B cell (primary cell): ENCODE measurements around the gene MAPK8IP2. TPM values are rescaled to one million over a fixed set of nuclear protein-coding genes. Genes with fewer than 3 reads are reported as not detected.

Experiments
- ATAC-seq: fragments of 200-7000 bp; cut with Tn5 transposase; one replicate; pipeline ENCODE4 v1.10.0; 2021; ENCODE audit warnings: low read depth, mild to moderate bottlenecking, moderate number of reproducible peaks, moderate library complexity
- CTCF ChIA-PET: fragments of 350-600 bp; sonication (Branson Sonifier 250); formaldehyde crosslinking; loops from one replicate; lab custom pipeline; 2021; ENCODE audit warnings: antibody characterized with exemption, inconsistent platforms; lab: Charles Lee
- POLR2A ChIA-PET: fragments of 350-600 bp; sonication (Branson Sonifier 250); formaldehyde crosslinking; loops from one replicate; lab custom pipeline; 2021; ENCODE audit warnings: antibody characterized with exemption; lab: Charles Lee
- DNase-seq: peaks from one replicate; pipeline ENCODE4 v3.0.0; 2013
- H2AFZ ChIP-seq: 2 replicates; pipeline ENCODE4 v1.6.1; 2012; ENCODE audit warnings: mild to moderate bottlenecking, low read depth, low read length; ENCODE audit not compliant: insufficient read depth, poor library complexity, severe bottlenecking
- H3K27ac ChIP-seq, 2 donors: 1 replicate in 1 of 2; 2 replicates in 1 of 2; pipeline ENCODE4 v1.5.1; 2012 to 2013; ENCODE audit warnings: low read length in 2 of 2, mild to moderate bottlenecking in 2 of 2, moderate library complexity in 1 of 2
- H3K27me3 ChIP-seq, 4 experiments: fragments of 200-600 bp in 1 of 4; sonication (generic) in 1 of 4; replicated peaks in 1 of 4; 1 replicate in 2 of 4; 2 replicates in 2 of 4; pipeline versions ENCODE4 v1.6.1 to v1.7.0; 2013 to 2016; ENCODE audit warnings: low read length in 3 of 4, mild to moderate bottlenecking in 2 of 4, mixed read lengths in 1 of 4, moderate library complexity in 1 of 4; ENCODE audit not compliant: insufficient read depth in 4 of 4, control insufficient read depth in 3 of 4; ENCODE audit errors: control extremely low read depth in 1 of 4
- H3K36me3 ChIP-seq, 2 experiments: replicated peaks in 1 of 2; 1 replicate in 1 of 2; 2 replicates in 1 of 2; pipeline versions ENCODE4 v1.6.1 to v1.7.1; 2013; ENCODE audit warnings: low read length in 1 of 2; ENCODE audit not compliant: insufficient read depth in 2 of 2, control insufficient read depth in 1 of 2; ENCODE audit errors: control extremely low read depth in 1 of 2, extremely low read depth in 1 of 2
- H3K4me1 ChIP-seq, 2 donors: fragments of 200-600 bp in 1 of 2; sonication (generic) in 1 of 2; 1 replicate in 1 of 2; 2 replicates in 1 of 2; pipeline versions ENCODE4 v1.5.1 to v1.6.1; 2013 to 2017; ENCODE audit warnings: low read length in 2 of 2; ENCODE audit not compliant: control insufficient read depth in 2 of 2, insufficient read depth in 2 of 2
- H3K4me2 ChIP-seq: replicated peaks from 2 replicates; pipeline ENCODE3; 2012; ENCODE audit warnings: mild to moderate bottlenecking, low read depth, low read length; ENCODE audit not compliant: poor library complexity, severe bottlenecking
- H3K4me3 ChIP-seq, 5 experiments: fragments of 200-600 bp in 1 of 5; sonication (generic) in 1 of 5; 1 replicate in 3 of 5; 2 replicates in 2 of 5; pipeline versions ENCODE4 v1.5.1 to v1.7.0; 2011 to 2016; ENCODE audit warnings: low read length in 4 of 5, mild to moderate bottlenecking in 4 of 5, low read depth in 2 of 5, control low read depth in 1 of 5, moderate library complexity in 1 of 5; ENCODE audit not compliant: insufficient read depth in 1 of 5; ENCODE audit errors: control extremely low read depth in 1 of 5, extremely low read depth in 1 of 5
- H3K79me2 ChIP-seq: fragments of 200-600 bp; sonication (generic); one replicate; pipeline ENCODE4 v1.6.0; 2016; ENCODE audit warnings: low read length; ENCODE audit not compliant: control insufficient read depth, insufficient read depth
- H3K9ac ChIP-seq: fragments of 200-600 bp; sonication (generic); 2 replicates; pipeline ENCODE4 v1.6.1; 2017; ENCODE audit warnings: mild to moderate bottlenecking, low read length, moderate library complexity
- H3K9me3 ChIP-seq, 3 donors: one replicate each; pipeline versions ENCODE4 v1.6.1 to v1.7.1; 2013; ENCODE audit warnings: low read length in 2 of 3; ENCODE audit not compliant: control insufficient read depth in 2 of 3, insufficient read depth in 1 of 3; ENCODE audit errors: control extremely low read depth in 1 of 3
- H4K20me1 ChIP-seq: 2 replicates; pipeline ENCODE4 v1.6.0; 2012; ENCODE audit warnings: mild to moderate bottlenecking, low read length; ENCODE audit not compliant: insufficient read depth, control insufficient read depth, poor library complexity, severe bottlenecking
- H3K27ac Mint-ChIP-seq: one replicate; pipeline ENCODE4 v1.8.0; 2021; ENCODE audit warnings: mixed read lengths
- H3K27me3 Mint-ChIP-seq: one replicate; pipeline ENCODE4 v1.8.0; 2021; ENCODE audit warnings: mixed read lengths
- H3K4me1 Mint-ChIP-seq: one replicate; pipeline ENCODE4 v1.8.0; 2021; ENCODE audit warnings: mixed read lengths
- H3K4me3 Mint-ChIP-seq: one replicate; pipeline ENCODE4 v1.8.0; 2021; ENCODE audit warnings: mixed read lengths
- H3K9me3 Mint-ChIP-seq: one replicate; pipeline ENCODE4 v1.8.0; 2022; ENCODE audit warnings: mixed read lengths; ENCODE audit not compliant: insufficient read depth
- EZH2 ChIP-seq: IDR thresholded peaks from 2 replicates; pipeline ENCODE4 v1.6.1; 2012; ENCODE audit warnings: borderline replicate concordance, low read depth, mild to moderate bottlenecking, moderate library complexity, low read length; ENCODE audit not compliant: insufficient read depth, poor library complexity, severe bottlenecking
- WGBS: methylation state at CpG from one replicate; pipeline ENCODE4 v1.1.5; 2013; ENCODE audit warnings: missing lambda C conversion rate; ENCODE audit not compliant: insufficient coverage; 5-methylcytosine and 5-hydroxymethylcytosine counted together
- intact Hi-C: fragments of 100-400 bp; cut with micrococcal nuclease; formaldehyde crosslinking; loops from one replicate; pipeline ENCODE4 v1.10.0; 2022
- polyA plus RNA-seq: library from polyadenylated mRNA; depleted of rRNA; stranded (reverse); fragments of >200 nt; gene quantifications from 2 replicates; pipeline ENCODE4 v1.2.3, GENCODE V29; 2012
- total RNA-seq, 2 donors: library from RNA; stranded (reverse); fragments of 120-200 nt in 1 of 2; gene quantifications; 1 replicate in 1 of 2; 2 replicates in 1 of 2; pipeline versions ENCODE4 v1.2.3 to v1.2.4, GENCODE V29; 2013 to 2022
- TF ChIP-seq, protein P1 (sequence below): fragments of 200-600 bp; IDR thresholded peaks from one replicate; pipeline ENCODE4 v1.8.0; 2022; ENCODE audit warnings: antibody characterized with exemption, mild to moderate bottlenecking

Gene MAPK8IP2
- total and polyA plus RNA-seq, 2 donors (not counting 1 experiment from before 2014, with no cell fraction given), result 0.19 to 0.39 TPM

DNA sequence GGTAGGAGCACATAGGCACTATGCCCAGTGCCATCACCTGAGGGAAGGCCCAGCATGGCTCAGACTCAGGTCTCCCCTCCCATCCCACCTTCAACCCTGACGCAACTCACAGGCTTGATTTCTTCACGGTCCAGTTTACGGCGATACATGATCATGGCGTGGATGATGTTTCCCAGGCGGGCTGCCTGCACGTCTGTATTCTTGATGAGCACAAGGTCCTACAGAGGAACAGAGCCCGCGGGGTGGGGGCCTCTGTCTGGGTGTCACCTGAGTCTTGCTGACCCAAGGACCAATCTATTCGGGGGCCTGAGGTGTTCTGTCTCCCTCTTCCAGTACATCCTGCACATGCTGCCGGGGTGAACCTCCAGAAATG is 26.2 kb upstream of the MAPK8IP2 start:
- no peak overlapping the region for H3K9ac ChIP-seq
- ATAC-seq (no peak), DNase-seq (no peak)
- no peaks in the 10 kb centered on the region for H3K79me2 ChIP-seq
- 96% methylated on average over 10 of the region's 11 CpGs for WGBS
- TF ChIP-seq EZH2, result no peak
- TF ChIP-seq, protein P1, sequence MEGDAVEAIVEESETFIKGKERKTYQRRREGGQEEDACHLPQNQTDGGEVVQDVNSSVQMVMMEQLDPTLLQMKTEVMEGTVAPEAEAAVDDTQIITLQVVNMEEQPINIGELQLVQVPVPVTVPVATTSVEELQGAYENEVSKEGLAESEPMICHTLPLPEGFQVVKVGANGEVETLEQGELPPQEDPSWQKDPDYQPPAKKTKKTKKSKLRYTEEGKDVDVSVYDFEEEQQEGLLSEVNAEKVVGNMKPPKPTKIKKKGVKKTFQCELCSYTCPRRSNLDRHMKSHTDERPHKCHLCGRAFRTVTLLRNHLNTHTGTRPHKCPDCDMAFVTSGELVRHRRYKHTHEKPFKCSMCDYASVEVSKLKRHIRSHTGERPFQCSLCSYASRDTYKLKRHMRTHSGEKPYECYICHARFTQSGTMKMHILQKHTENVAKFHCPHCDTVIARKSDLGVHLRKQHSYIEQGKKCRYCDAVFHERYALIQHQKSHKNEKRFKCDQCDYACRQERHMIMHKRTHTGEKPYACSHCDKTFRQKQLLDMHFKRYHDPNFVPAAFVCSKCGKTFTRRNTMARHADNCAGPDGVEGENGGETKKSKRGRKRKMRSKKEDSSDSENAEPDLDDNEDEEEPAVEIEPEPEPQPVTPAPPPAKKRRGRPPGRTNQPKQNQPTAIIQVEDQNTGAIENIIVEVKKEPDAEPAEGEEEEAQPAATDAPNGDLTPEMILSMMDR, result no peak
- intact Hi-C loops, result no loop called here
- no peak overlapping the region for H3K4me3 ChIP-seq
- Mint-ChIP-seq H3K27ac (no peak overlapping the region), H3K4me3 (no peak overlapping the region), H3K4me1 (peaks cover 17% of the 10 kb centered on the region), H3K9me3 (no peaks in the 10 kb centered on the region), H3K27me3 (no peaks in the 10 kb centered on the region)
- peaks cover 0 to 18% of the 10 kb centered on the region in 2 donors for H3K4me1 ChIP-seq
- CTCF ChIA-PET, result no interaction called here
- no peak overlapping the region for H2AFZ ChIP-seq
- peaks cover 0 to 27% of the 10 kb centered on the region in 2 experiments for H3K36me3 ChIP-seq
- no peaks in the 10 kb centered on the region for H3K9me3 ChIP-seq
- POLR2A ChIA-PET, result no interaction called here
- H4K20me1 ChIP-seq, result peaks cover 5% of the 10 kb centered on the region
- H3K27ac ChIP-seq, result no peak overlapping the region
- H3K27me3 ChIP-seq, result no peaks in the 10 kb centered on the region
- no peak overlapping the region for H3K4me2 ChIP-seq

DNA sequence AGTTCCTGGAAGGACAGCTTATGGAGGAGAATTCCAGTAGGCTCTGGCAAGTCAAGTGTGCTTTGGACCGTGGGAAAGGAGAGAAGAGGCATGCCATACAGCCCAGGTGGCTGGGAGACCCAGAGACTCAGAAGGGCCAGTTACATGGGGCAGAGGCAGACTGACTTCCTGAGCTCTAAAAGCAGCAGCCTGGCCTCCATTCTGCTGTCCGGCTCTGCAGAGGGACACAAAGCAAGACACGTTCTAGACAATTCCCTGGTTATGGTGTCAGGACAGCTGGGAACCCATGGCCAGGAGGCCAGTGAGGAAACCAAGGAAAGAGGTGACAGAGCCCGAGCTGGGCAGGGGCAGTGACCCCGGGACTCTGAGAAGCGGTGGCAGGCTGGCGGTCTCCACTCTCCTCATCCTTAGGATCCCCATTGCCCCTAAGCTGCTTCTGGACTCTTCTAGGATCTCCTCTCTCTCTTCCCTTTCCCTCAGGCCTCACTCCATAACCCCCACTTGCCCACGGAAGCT is 25.1 kb upstream of the MAPK8IP2 start:
- Mint-ChIP-seq H3K27ac (no peak overlapping the region), H3K4me3 (no peak overlapping the region), H3K4me1 (peaks cover 15% of the 10 kb centered on the region), H3K27me3 (no peaks in the 10 kb centered on the region), H3K9me3 (no peaks in the 10 kb centered on the region)
- ChIA-PET CTCF (interaction anchor here (0.6 kb wide), 1 partner anchor 43 kb away, joined by 3 read pairs; no protein-coding TSS in a partner anchor), POLR2A (interaction anchor here (1.4 kb wide), 1 partner anchor 12 kb away, joined by 4 read pairs; the partner anchor contains the start of gene SYCE3)
- no peaks in the 10 kb centered on the region for H3K27me3 ChIP-seq
- WGBS, result 92% methylated on average over 8 of the region's 8 CpGs
- H3K4me3 ChIP-seq, result no peak overlapping the region
- no peaks in the 10 kb centered on the region for H3K79me2 ChIP-seq
- TF ChIP-seq, protein P1, result no peak
- TF ChIP-seq EZH2, result no peak
- H4K20me1 ChIP-seq, result peaks cover 13% of the 10 kb centered on the region
- H3K27ac ChIP-seq, result no peak overlapping the region
- H3K9me3 ChIP-seq, result no peaks in the 10 kb centered on the region
- no peak for ATAC-seq
- peaks cover 0 to 26% of the 10 kb centered on the region in 2 experiments for H3K36me3 ChIP-seq
- no peak overlapping the region for H3K4me2 ChIP-seq
- DNase-seq, result no peak
- no peak overlapping the region for H3K9ac ChIP-seq
- intact Hi-C loops, result no loop called here
- H3K4me1 ChIP-seq, result peaks cover 0 to 9% of the 10 kb centered on the region in 2 donors
- no peak overlapping the region for H2AFZ ChIP-seq
